ENCODE measurements around the gene HSPBP1. TPM values are rescaled to one million over a fixed set of nuclear protein-coding genes. Genes with fewer than 3 reads are reported as not detected.

The HSPBP1 gene
- total RNA-seq, 4 donors from 2014 or later, result 24.2 to 48.4 (median 31.2) TPM

GRCh38 chr19:55309448-55309847 lies 29.5 kb upstream of the HSPBP1 start:
- TF ChIP-seq POLR2A (IDR thresholded peaks at IDR 0.05), result no peak
- no peak for TF ChIP-seq CTCF (IDR thresholded peaks at IDR 0.05)
- Histone ChIP-seq H3K36me3 (no peaks in the 10 kb centered on the region), H3K9me3 (no peaks in the 10 kb centered on the region), H3K27me3 (no peaks in the 10 kb centered on the region), H3K27ac (no peak overlapping the region), H3K4me1 (no peaks in the 10 kb centered on the region), H3K4me3 (replicated peaks in 1 of 3) (no peak overlapping the region)
- WGBS, 2 donors, result 86 to 94% methylated on average over 5 of the region's 5 CpGs
- DNase-seq, result no peak
- intact Hi-C loops (cut with DNase I), result loop anchor here (10.0 kb wide), 2 partner anchors 115 to 195 kb away; no protein-coding TSS in a partner anchor

GRCh38 chr19:55308281-55308680 lies 28.4 kb upstream of the HSPBP1 start:
- Histone ChIP-seq H3K4me1 (no peaks in the 10 kb centered on the region), H3K9me3 (no peaks in the 10 kb centered on the region), H3K4me3 (replicated peaks in 1 of 3) (no peak overlapping the region), H3K27me3 (no peaks in the 10 kb centered on the region), H3K36me3 (no peaks in the 10 kb centered on the region), H3K27ac (no peak overlapping the region)
- intact Hi-C loops (cut with DNase I), result loop anchor here (10.0 kb wide), 2 partner anchors 117 to 197 kb away; no protein-coding TSS in a partner anchor
- no peak for DNase-seq
- WGBS, 2 donors, result 92 to 95% methylated on average over 5 to 7 of the region's 11 CpGs
- TF ChIP-seq CTCF (IDR thresholded peaks at IDR 0.05) (no peak), POLR2A (IDR thresholded peaks at IDR 0.05) (no peak)

- 87 to 90% methylated on average over 3 of the region's 3 CpGs for WGBS, 2 donors
- Histone ChIP-seq H3K36me3 (no peaks in the 10 kb centered on the region), H3K27me3 (no peaks in the 10 kb centered on the region), H3K4me3 (replicated peaks in 1 of 3) (no peak overlapping the region), H3K9me3 (no peaks in the 10 kb centered on the region), H3K4me1 (peaks cover under 1 to 4% of the 10 kb centered on the region in 2 donors), H3K27ac (no peak overlapping the region)
- TF ChIP-seq CTCF (IDR thresholded peaks at IDR 0.05), result no peak
- intact Hi-C loops (cut with DNase I), result loop anchor here (10.0 kb wide), 2 partner anchors 118 to 198 kb away; no protein-coding TSS in a partner anchor
- DNase-seq, result no peak
Observed at GRCh38 chr19:55306712-55307111, 26.8 kb upstream of the HSPBP1 start.

GRCh38 chr19:55305983-55306562 lies 26.2 kb upstream of the HSPBP1 start:
- no peak overlapping the region for H3K4me3 ChIP-seq (replicated peaks in 1 of 3)
- DNase-seq, result no peak
- no peaks in the 10 kb centered on the region for H3K27me3 ChIP-seq
- WGBS, 2 donors, result 90 to 94% methylated on average over 12 to 17 of the region's 17 CpGs
- H3K27ac ChIP-seq, result no peak overlapping the region
- intact Hi-C loops (cut with DNase I), result loop anchor here (10.0 kb wide), 2 partner anchors 119 to 199 kb away; no protein-coding TSS in a partner anchor
- peaks cover 5 to 6% of the 10 kb centered on the region in 2 donors for H3K4me1 ChIP-seq
- no peaks in the 10 kb centered on the region for H3K36me3 ChIP-seq
- no peaks in the 10 kb centered on the region for H3K9me3 ChIP-seq
- TF ChIP-seq CTCF (IDR thresholded peaks at IDR 0.05) (no peak), POLR2A (IDR thresholded peaks at IDR 0.05) (no peak)

GRCh38 chr19:55305491-55305890 lies 25.6 kb upstream of the HSPBP1 start:
- Histone ChIP-seq H3K27ac (no peak overlapping the region), H3K4me3 (replicated peaks in 1 of 3) (no peak overlapping the region), H3K36me3 (no peaks in the 10 kb centered on the region), H3K9me3 (no peaks in the 10 kb centered on the region), H3K4me1 (peaks cover 5 to 6% of the 10 kb centered on the region in 2 donors), H3K27me3 (no peaks in the 10 kb centered on the region)
- DNase-seq, result no peak
- TF ChIP-seq POLR2A (IDR thresholded peaks at IDR 0.05) (no peak), CTCF (IDR thresholded peaks at IDR 0.05) (no peak)
- 78 to 89% methylated on average over 9 of the region's 9 CpGs for WGBS, 2 donors
- intact Hi-C loops (cut with DNase I), result loop anchor here (10.0 kb wide), 2 partner anchors 119 to 199 kb away; no protein-coding TSS in a partner anchor
